Measurements from ENCODE around the gene NUTF2. TPM values are rescaled to one million over a fixed set of nuclear protein-coding genes. Genes with fewer than 3 reads are reported as not detected.

NUTF2 gene
- total and polyA plus RNA-seq, 2 of the 4 experiments (the other 2 are of a cell fraction), result 42.7 to 361 TPM

- Histone ChIP-seq H3K4me2 (ENCODE audit: low read depth, low read length) (no peak overlapping the region), H2BK20ac (ENCODE audit: low read depth, low read length) (no peak overlapping the region), H3K9me3 (ENCODE audit: control insufficient read depth, insufficient read depth, low read length) (no peaks in the 10 kb centered on the region), H3K18ac (ENCODE audit: low read depth, low read length) (no peak overlapping the region), H3K27me3 (ENCODE audit: control insufficient read depth, insufficient read depth, low read length) (no peaks in the 10 kb centered on the region), H3K14ac (replicated peaks; ENCODE audit: low read depth, low read length) (no peak overlapping the region), H3K79me1 (ENCODE audit: low read depth in 1 of 2, low read length in 2 of 2) (no peaks in the 10 kb centered on the region), H4K5ac (ENCODE audit: low read depth, low read length) (no peak overlapping the region), H3K36me3 (ENCODE audit: control insufficient read depth, insufficient read depth, low read length) (peaks cover 1% of the 10 kb centered on the region), H3K9ac (ENCODE audit: low read depth, low read length) (no peak overlapping the region), H2AK5ac (ENCODE audit: low read depth, low read length) (no peak overlapping the region), H4K8ac (ENCODE audit: low read depth in 2 of 2, low read length in 2 of 2) (no peak overlapping the region), H3K9me1 (ENCODE audit: insufficient read depth, low read length) (no peaks in the 10 kb centered on the region), H3K23ac (ENCODE audit: low read depth, low read length) (no peak overlapping the region), H2BK5ac (ENCODE audit: low read depth, low read length, poor library complexity, severe bottlenecking) (no peak overlapping the region), H3K4ac (ENCODE audit: low read depth, low read length) (no peak overlapping the region), H2BK15ac (ENCODE audit: low read depth, low read length) (no peak overlapping the region), H4K20me1 (ENCODE audit: insufficient read depth, low read length) (no peaks in the 10 kb centered on the region), H2BK120ac (ENCODE audit: low read depth, low read length) (no peak overlapping the region), H4K91ac (ENCODE audit: insufficient read depth, low read depth, low read length) (no peak overlapping the region), H3K56ac (ENCODE audit: extremely low read depth, insufficient read depth, low read length) (no peak overlapping the region), H3K4me1 (ENCODE audit: control insufficient read depth, insufficient read depth, low read length) (no peaks in the 10 kb centered on the region), H2AFZ (replicated peaks; ENCODE audit: low read length, poor library complexity) (no peak overlapping the region), H2AK9ac (replicated peaks; ENCODE audit: low read depth, low read length, poor library complexity) (no peak overlapping the region), H3K27ac (ENCODE audit: insufficient read depth, low read length) (no peak overlapping the region), H3K4me3 (ENCODE audit: insufficient read depth, low read depth, low read length) (no peak overlapping the region)
- CTCF ChIA-PET, result no interaction called here
- dilution Hi-C loops (cut with HindIII; ENCODE audit: low sequenced_read_pairs, unreplicated experiment) (no loop called here), intact Hi-C loops (cut with micrococcal nuclease) (no loop called here), in situ Hi-C loops (cut with MboI; ENCODE audit: low sequenced_read_pairs) (no loop called here)
- WGBS, 2 experiments (ENCODE audit: extremely low coverage in 2 of 2, insufficient read length in 1 of 2), result 79% methylated on average over 7 of the region's 11 CpGs; no CpG with 5 or more reads in 1 of the 2 experiments
- no TSS peak for BruUV-seq (replicated peaks)
- ATAC-seq (ENCODE audit: low read depth) (no peak), DNase-seq (no peak)
- TF ChIP-seq RAD21 (IDR thresholded peaks at IDR 0.05; ENCODE audit: low read length) (no peak), NFE2L2 (IDR thresholded peaks at IDR 0.05; ENCODE audit: low read depth, low read length) (no peak), SMC3 (IDR thresholded peaks at IDR 0.05; ENCODE audit: low read depth, low read length) (no peak), RFX5 (IDR thresholded peaks at IDR 0.05; ENCODE audit: low read depth, low read length) (no peak), MAZ (IDR thresholded peaks at IDR 0.05; ENCODE audit: borderline replicate concordance, low read depth, low read length) (no peak), CHD1 (IDR thresholded peaks at IDR 0.05; ENCODE audit: low read depth, low read length) (no peak)
- TF ChIP-seq, protein P1, sequence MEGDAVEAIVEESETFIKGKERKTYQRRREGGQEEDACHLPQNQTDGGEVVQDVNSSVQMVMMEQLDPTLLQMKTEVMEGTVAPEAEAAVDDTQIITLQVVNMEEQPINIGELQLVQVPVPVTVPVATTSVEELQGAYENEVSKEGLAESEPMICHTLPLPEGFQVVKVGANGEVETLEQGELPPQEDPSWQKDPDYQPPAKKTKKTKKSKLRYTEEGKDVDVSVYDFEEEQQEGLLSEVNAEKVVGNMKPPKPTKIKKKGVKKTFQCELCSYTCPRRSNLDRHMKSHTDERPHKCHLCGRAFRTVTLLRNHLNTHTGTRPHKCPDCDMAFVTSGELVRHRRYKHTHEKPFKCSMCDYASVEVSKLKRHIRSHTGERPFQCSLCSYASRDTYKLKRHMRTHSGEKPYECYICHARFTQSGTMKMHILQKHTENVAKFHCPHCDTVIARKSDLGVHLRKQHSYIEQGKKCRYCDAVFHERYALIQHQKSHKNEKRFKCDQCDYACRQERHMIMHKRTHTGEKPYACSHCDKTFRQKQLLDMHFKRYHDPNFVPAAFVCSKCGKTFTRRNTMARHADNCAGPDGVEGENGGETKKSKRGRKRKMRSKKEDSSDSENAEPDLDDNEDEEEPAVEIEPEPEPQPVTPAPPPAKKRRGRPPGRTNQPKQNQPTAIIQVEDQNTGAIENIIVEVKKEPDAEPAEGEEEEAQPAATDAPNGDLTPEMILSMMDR (conservative IDR thresholded peaks at IDR 0.05; ENCODE audit: low read depth, low read length), result no peak
- POLR2A ChIA-PET (ENCODE audit: unreplicated experiment), result no interaction called here
Measured at GRCh38 chr16:67820608-67821259, 26.0 kb upstream of the NUTF2 start.
